T-helper 1 cell treated with Interleukin-12 subunit alpha and Interleukin-12 subunit beta and Interleukin-4 antibody, amounts not matched to agents 30 μg/mL and 1 μg/mL, for 36 hours (primary cell): ENCODE results near the gene SPATA7.
A peak's percentile ranks its signal among the peaks of the same experiment; 100 is the strongest.
"Not testable (repeated sequence)": the region's sequence is repeated elsewhere in the genome, so short reads cannot be mapped to it uniquely, and the experiment has no call there.

Experiments used
- H3K27ac Mint-ChIP-seq: one replicate; pipeline ENCODE4 v1.8.0; 2021; ENCODE audit warnings: mild to moderate bottlenecking, mixed read lengths
- H3K27me3 Mint-ChIP-seq: one replicate; pipeline ENCODE4 v1.8.0; 2021; ENCODE audit warnings: low read depth, mixed read lengths
- H3K36me3 Mint-ChIP-seq: one replicate; pipeline ENCODE4 v1.8.0; 2021; ENCODE audit warnings: low read depth, mixed read lengths
- H3K4me1 Mint-ChIP-seq: one replicate; pipeline ENCODE4 v1.8.0; 2021; ENCODE audit warnings: low read depth, mixed read lengths
- H3K4me3 Mint-ChIP-seq: one replicate; pipeline ENCODE4 v1.8.0; 2021; ENCODE audit warnings: mild to moderate bottlenecking, moderate library complexity, mixed read lengths
- H3K9me3 Mint-ChIP-seq: one replicate; pipeline ENCODE4 v1.8.0; 2021; ENCODE audit warnings: mixed read lengths

SPATA7 gene

GRCh38 chr14:88380405-88380804 lies 5.1 kb upstream of the SPATA7 start:
- Mint-ChIP-seq H3K4me1 (peaks cover 10% of the 10 kb centered on the region), H3K27ac (no peak overlapping the region), H3K36me3 (no peaks in the 10 kb centered on the region), H3K9me3 (no peaks in the 10 kb centered on the region), H3K4me3 (no peak overlapping the region), H3K27me3 (peaks cover 45% of the 10 kb centered on the region)

GRCh38 chr14:88381634-88382033 lies 3.8 kb upstream of the SPATA7 start:
- Mint-ChIP-seq H3K4me1 (peaks cover 17% of the 10 kb centered on the region), H3K27me3 (peaks cover 45% of the 10 kb centered on the region)
- H3K9me3 Mint-ChIP-seq, H3K4me3 Mint-ChIP-seq, H3K27ac Mint-ChIP-seq, H3K36me3 Mint-ChIP-seq: not testable (repeated sequence)

- Mint-ChIP-seq H3K36me3 (no peaks in the 10 kb centered on the region), H3K4me3 (peak overlapping the region; percentile 93), H3K27ac (peak overlapping the region; percentile 85), H3K9me3 (no peaks in the 10 kb centered on the region), H3K27me3 (peaks cover 29% of the 10 kb centered on the region), H3K4me1 (peaks cover 18% of the 10 kb centered on the region)
Observed at GRCh38 chr14:88384718-88385117, 739 bp upstream of the SPATA7 start.

- H3K9me3 Mint-ChIP-seq: no peaks in the 10 kb centered on the region
- H3K4me1 Mint-ChIP-seq: peaks cover 18% of the 10 kb centered on the region
- peaks cover 28% of the 10 kb centered on the region for H3K27me3 Mint-ChIP-seq
- no peaks in the 10 kb centered on the region for H3K36me3 Mint-ChIP-seq
- peak overlapping the region; percentile 93 for H3K4me3 Mint-ChIP-seq
- H3K27ac Mint-ChIP-seq: no peak overlapping the region
Observed at GRCh38 chr14:88386256-88386794, 868 bp downstream of the SPATA7 start.

GRCh38 chr14:88388741-88389282 lies 3.4 kb downstream of the SPATA7 start:
- H3K27me3 Mint-ChIP-seq: peaks cover 17% of the 10 kb centered on the region

GRCh38 chr14:88392609-88393008 lies 7.2 kb downstream of the SPATA7 start:
- no peak overlapping the region for H3K27ac Mint-ChIP-seq
- H3K9me3 Mint-ChIP-seq: no peaks in the 10 kb centered on the region
- no peak overlapping the region for H3K4me3 Mint-ChIP-seq
- peaks cover 4% of the 10 kb centered on the region for H3K27me3 Mint-ChIP-seq
- H3K4me1 Mint-ChIP-seq: no peaks in the 10 kb centered on the region
- H3K36me3 Mint-ChIP-seq: no peaks in the 10 kb centered on the region

More at GRCh38 chr14:88388741-88389282, 3.4 kb downstream of the SPATA7 start:
- H3K4me3 Mint-ChIP-seq: no peak overlapping the region
- no peak overlapping the region for H3K27ac Mint-ChIP-seq
- no peaks in the 10 kb centered on the region for H3K9me3 Mint-ChIP-seq
- no peaks in the 10 kb centered on the region for H3K36me3 Mint-ChIP-seq
- peaks cover 14% of the 10 kb centered on the region for H3K4me1 Mint-ChIP-seq

- Mint-ChIP-seq H3K36me3 (peaks cover 4% of the 10 kb centered on the region), H3K4me1 (no peaks in the 10 kb centered on the region), H3K9me3 (peaks cover 27% of the 10 kb centered on the region), H3K4me3 (no peak overlapping the region), H3K27ac (no peak overlapping the region), H3K27me3 (no peaks in the 10 kb centered on the region)
Observed at GRCh38 chr14:88411039-88411438, 25.6 kb downstream of the SPATA7 start.

- H3K4me1 Mint-ChIP-seq: no peaks in the 10 kb centered on the region
- H3K4me3 Mint-ChIP-seq: no peak overlapping the region
- H3K9me3 Mint-ChIP-seq: peaks cover 29% of the 10 kb centered on the region
- H3K36me3 Mint-ChIP-seq: peaks cover 10% of the 10 kb centered on the region
- no peaks in the 10 kb centered on the region for H3K27me3 Mint-ChIP-seq
- H3K27ac Mint-ChIP-seq: no peak overlapping the region
Observed at GRCh38 chr14:88417594-88417993, 32.1 kb downstream of the SPATA7 start.

- Mint-ChIP-seq H3K9me3 (peaks cover 17% of the 10 kb centered on the region), H3K27ac (no peak overlapping the region), H3K36me3 (peaks cover 10% of the 10 kb centered on the region), H3K4me3 (no peak overlapping the region), H3K27me3 (no peaks in the 10 kb centered on the region), H3K4me1 (no peaks in the 10 kb centered on the region)
Observed at GRCh38 chr14:88420187-88420586, 34.7 kb downstream of the SPATA7 start.

- H3K4me1 Mint-ChIP-seq: no peaks in the 10 kb centered on the region
- H3K27me3 Mint-ChIP-seq: no peaks in the 10 kb centered on the region
- no peak overlapping the region for H3K4me3 Mint-ChIP-seq
- H3K27ac Mint-ChIP-seq: no peak overlapping the region
- peaks cover 11% of the 10 kb centered on the region for H3K9me3 Mint-ChIP-seq
- peaks cover 7% of the 10 kb centered on the region for H3K36me3 Mint-ChIP-seq
Observed at GRCh38 chr14:88421286-88421685, 35.8 kb downstream of the SPATA7 start.

- Mint-ChIP-seq H3K4me3 (no peak overlapping the region), H3K36me3 (peaks cover 7% of the 10 kb centered on the region), H3K27ac (no peak overlapping the region), H3K27me3 (no peaks in the 10 kb centered on the region), H3K4me1 (no peaks in the 10 kb centered on the region), H3K9me3 (peaks cover 11% of the 10 kb centered on the region)
Observed at GRCh38 chr14:88422047-88422446, 36.6 kb downstream of the SPATA7 start.

- Mint-ChIP-seq H3K9me3 (peaks cover 2% of the 10 kb centered on the region), H3K27me3 (no peaks in the 10 kb centered on the region), H3K36me3 (peaks cover under 1% of the 10 kb centered on the region), H3K27ac (no peak overlapping the region), H3K4me3 (no peak overlapping the region), H3K4me1 (no peaks in the 10 kb centered on the region)
Observed at GRCh38 chr14:88422919-88423650, 37.6 kb downstream of the SPATA7 start.

GRCh38 chr14:88424573-88424972 lies 39.1 kb downstream of the SPATA7 start:
- H3K4me1 Mint-ChIP-seq: no peaks in the 10 kb centered on the region
- no peaks in the 10 kb centered on the region for H3K27me3 Mint-ChIP-seq
- H3K4me3 Mint-ChIP-seq: no peak overlapping the region
- no peaks in the 10 kb centered on the region for H3K9me3 Mint-ChIP-seq
- no peak overlapping the region for H3K27ac Mint-ChIP-seq
- no peaks in the 10 kb centered on the region for H3K36me3 Mint-ChIP-seq

- no peaks in the 10 kb centered on the region for H3K4me1 Mint-ChIP-seq
Observed at GRCh38 chr14:88426271-88426670, 40.8 kb downstream of the SPATA7 start.

GRCh38 chr14:88430976-88431375 lies 45.5 kb downstream of the SPATA7 start:
- Mint-ChIP-seq H3K27ac (no peak overlapping the region), H3K9me3 (no peaks in the 10 kb centered on the region), H3K27me3 (no peaks in the 10 kb centered on the region)

More at GRCh38 chr14:88426271-88426670, 40.8 kb downstream of the SPATA7 start:
- Mint-ChIP-seq H3K4me3 (no peak overlapping the region), H3K9me3 (no peaks in the 10 kb centered on the region), H3K27ac (no peak overlapping the region), H3K36me3 (no peaks in the 10 kb centered on the region), H3K27me3 (no peaks in the 10 kb centered on the region)

More at GRCh38 chr14:88430976-88431375, 45.5 kb downstream of the SPATA7 start:
- H3K36me3 Mint-ChIP-seq: no peaks in the 10 kb centered on the region
- H3K4me3 Mint-ChIP-seq: no peak overlapping the region
- no peaks in the 10 kb centered on the region for H3K4me1 Mint-ChIP-seq
